B cell (primary cell): ENCODE data around the gene ELF4. TPM values are rescaled to one million over a fixed set of nuclear protein-coding genes. Genes with fewer than 3 reads are reported as not detected.
A peak's percentile ranks its signal among the peaks of the same experiment; 100 is the strongest.

Experiments
- ATAC-seq: fragments of 200-7000 bp; cut with Tn5 transposase; one replicate; pipeline ENCODE4 v1.10.0; 2021; ENCODE audit warnings: low read depth, mild to moderate bottlenecking, moderate number of reproducible peaks, moderate library complexity
- CTCF ChIA-PET: fragments of 350-600 bp; sonication (Branson Sonifier 250); formaldehyde crosslinking; loops from one replicate; lab custom pipeline; 2021; ENCODE audit warnings: antibody characterized with exemption, inconsistent platforms; lab: Charles Lee
- POLR2A ChIA-PET: fragments of 350-600 bp; sonication (Branson Sonifier 250); formaldehyde crosslinking; loops from one replicate; lab custom pipeline; 2021; ENCODE audit warnings: antibody characterized with exemption; lab: Charles Lee
- DNase-seq: peaks from one replicate; pipeline ENCODE4 v3.0.0; 2013
- H2AFZ ChIP-seq: 2 replicates; pipeline ENCODE4 v1.6.1; 2012; ENCODE audit warnings: mild to moderate bottlenecking, low read depth, low read length; ENCODE audit not compliant: insufficient read depth, poor library complexity, severe bottlenecking
- H3K27ac ChIP-seq, 2 donors: 1 replicate in 1 of 2; 2 replicates in 1 of 2; pipeline ENCODE4 v1.5.1; 2012 to 2013; ENCODE audit warnings: low read length in 2 of 2, mild to moderate bottlenecking in 2 of 2, moderate library complexity in 1 of 2
- H3K27me3 ChIP-seq, 4 experiments: fragments of 200-600 bp in 1 of 4; sonication (generic) in 1 of 4; replicated peaks in 1 of 4; 1 replicate in 2 of 4; 2 replicates in 2 of 4; pipeline versions ENCODE4 v1.6.1 to v1.7.0; 2013 to 2016; ENCODE audit warnings: low read length in 3 of 4, mild to moderate bottlenecking in 2 of 4, mixed read lengths in 1 of 4, moderate library complexity in 1 of 4; ENCODE audit not compliant: insufficient read depth in 4 of 4, control insufficient read depth in 3 of 4; ENCODE audit errors: control extremely low read depth in 1 of 4
- H3K36me3 ChIP-seq, 2 experiments: replicated peaks in 1 of 2; 1 replicate in 1 of 2; 2 replicates in 1 of 2; pipeline versions ENCODE4 v1.6.1 to v1.7.1; 2013; ENCODE audit warnings: low read length in 1 of 2; ENCODE audit not compliant: insufficient read depth in 2 of 2, control insufficient read depth in 1 of 2; ENCODE audit errors: control extremely low read depth in 1 of 2, extremely low read depth in 1 of 2
- H3K4me1 ChIP-seq, 2 donors: fragments of 200-600 bp in 1 of 2; sonication (generic) in 1 of 2; 1 replicate in 1 of 2; 2 replicates in 1 of 2; pipeline versions ENCODE4 v1.5.1 to v1.6.1; 2013 to 2017; ENCODE audit warnings: low read length in 2 of 2; ENCODE audit not compliant: control insufficient read depth in 2 of 2, insufficient read depth in 2 of 2
- H3K4me2 ChIP-seq: replicated peaks from 2 replicates; pipeline ENCODE3; 2012; ENCODE audit warnings: mild to moderate bottlenecking, low read depth, low read length; ENCODE audit not compliant: poor library complexity, severe bottlenecking
- H3K4me3 ChIP-seq, 5 experiments: fragments of 200-600 bp in 1 of 5; sonication (generic) in 1 of 5; 1 replicate in 3 of 5; 2 replicates in 2 of 5; pipeline versions ENCODE4 v1.5.1 to v1.7.0; 2011 to 2016; ENCODE audit warnings: low read length in 4 of 5, mild to moderate bottlenecking in 4 of 5, low read depth in 2 of 5, control low read depth in 1 of 5, moderate library complexity in 1 of 5; ENCODE audit not compliant: insufficient read depth in 1 of 5; ENCODE audit errors: control extremely low read depth in 1 of 5, extremely low read depth in 1 of 5
- H3K79me2 ChIP-seq: fragments of 200-600 bp; sonication (generic); one replicate; pipeline ENCODE4 v1.6.0; 2016; ENCODE audit warnings: low read length; ENCODE audit not compliant: control insufficient read depth, insufficient read depth
- H3K9ac ChIP-seq: fragments of 200-600 bp; sonication (generic); 2 replicates; pipeline ENCODE4 v1.6.1; 2017; ENCODE audit warnings: mild to moderate bottlenecking, low read length, moderate library complexity
- H3K9me3 ChIP-seq, 3 donors: one replicate each; pipeline versions ENCODE4 v1.6.1 to v1.7.1; 2013; ENCODE audit warnings: low read length in 2 of 3; ENCODE audit not compliant: control insufficient read depth in 2 of 3, insufficient read depth in 1 of 3; ENCODE audit errors: control extremely low read depth in 1 of 3
- H4K20me1 ChIP-seq: 2 replicates; pipeline ENCODE4 v1.6.0; 2012; ENCODE audit warnings: mild to moderate bottlenecking, low read length; ENCODE audit not compliant: insufficient read depth, control insufficient read depth, poor library complexity, severe bottlenecking
- H3K27ac Mint-ChIP-seq: one replicate; pipeline ENCODE4 v1.8.0; 2021; ENCODE audit warnings: mixed read lengths
- H3K27me3 Mint-ChIP-seq: one replicate; pipeline ENCODE4 v1.8.0; 2021; ENCODE audit warnings: mixed read lengths
- H3K4me1 Mint-ChIP-seq: one replicate; pipeline ENCODE4 v1.8.0; 2021; ENCODE audit warnings: mixed read lengths
- H3K4me3 Mint-ChIP-seq: one replicate; pipeline ENCODE4 v1.8.0; 2021; ENCODE audit warnings: mixed read lengths
- H3K9me3 Mint-ChIP-seq: one replicate; pipeline ENCODE4 v1.8.0; 2022; ENCODE audit warnings: mixed read lengths; ENCODE audit not compliant: insufficient read depth
- CTCF ChIP-seq: fragments of 200-600 bp; IDR thresholded peaks from one replicate; pipeline ENCODE4 v1.8.0; 2022; ENCODE audit warnings: antibody characterized with exemption, mild to moderate bottlenecking
- EZH2 ChIP-seq: IDR thresholded peaks from 2 replicates; pipeline ENCODE4 v1.6.1; 2012; ENCODE audit warnings: borderline replicate concordance, low read depth, mild to moderate bottlenecking, moderate library complexity, low read length; ENCODE audit not compliant: insufficient read depth, poor library complexity, severe bottlenecking
- WGBS: methylation state at CpG from one replicate; pipeline ENCODE4 v1.1.5; 2013; ENCODE audit warnings: missing lambda C conversion rate; ENCODE audit not compliant: insufficient coverage; 5-methylcytosine and 5-hydroxymethylcytosine counted together
- intact Hi-C: fragments of 100-400 bp; cut with micrococcal nuclease; formaldehyde crosslinking; loops from one replicate; pipeline ENCODE4 v1.10.0; 2022
- polyA plus RNA-seq: library from polyadenylated mRNA; depleted of rRNA; stranded (reverse); fragments of >200 nt; gene quantifications from 2 replicates; pipeline ENCODE4 v1.2.3, GENCODE V29; 2012
- total RNA-seq, 2 donors: library from RNA; stranded (reverse); fragments of 120-200 nt in 1 of 2; gene quantifications; 1 replicate in 1 of 2; 2 replicates in 1 of 2; pipeline versions ENCODE4 v1.2.3 to v1.2.4, GENCODE V29; 2013 to 2022

The ELF4 gene
- total and polyA plus RNA-seq, 2 donors (not counting 1 experiment from before 2014, with no cell fraction given), result 24.7 to 26.3 TPM

- Mint-ChIP-seq H3K9me3 (no peaks in the 10 kb centered on the region), H3K4me1 (peaks cover 51% of the 10 kb centered on the region), H3K27me3 (no peaks in the 10 kb centered on the region), H3K27ac (no peak overlapping the region), H3K4me3 (no peak overlapping the region)
- peaks cover 42 to 50% of the 10 kb centered on the region in 2 donors for H3K4me1 ChIP-seq
- H3K9ac ChIP-seq, result no peak overlapping the region
- ChIA-PET POLR2A (interaction anchor here (1.7 to 1.9 kb wide), 2 partner anchors 30 to 40 kb away, joined by 5 to 7 read pairs; no protein-coding TSS in a partner anchor), CTCF (interaction anchor here (0.8 to 6.6 kb wide), 18 partner anchors 9 to 836 kb away, joined by 3 to 164 read pairs (median 8); partner anchors contain the start of genes AIFM1 and RAB33A)
- H3K4me3 ChIP-seq, result no peak overlapping the region
- DNase-seq, result no peak
- WGBS, result 100% methylated on average over 2 of the region's 7 CpGs
- TF ChIP-seq CTCF, result no peak
- no peak for TF ChIP-seq EZH2
- H3K79me2 ChIP-seq, result peaks cover 31% of the 10 kb centered on the region
- ATAC-seq, result no peak
- H2AFZ ChIP-seq, result no peak overlapping the region
- H3K36me3 ChIP-seq, result peaks cover 0 to 7% of the 10 kb centered on the region in 2 experiments
- peak overlapping the region in 1 of 2 donors; percentile 74 for H3K27ac ChIP-seq
- no peaks in the 10 kb centered on the region for H3K9me3 ChIP-seq
- H3K4me2 ChIP-seq, result no peak overlapping the region
- intact Hi-C loops, result loop anchor here (5.0 kb wide), 1 partner anchor 86 kb away; the partner anchor contains the start of gene AIFM1
- no peaks in the 10 kb centered on the region for H3K27me3 ChIP-seq
- H4K20me1 ChIP-seq, result no peaks in the 10 kb centered on the region
Measured at GRCh38 chrX:130080791-130081367, 29.4 kb downstream of the ELF4 start.

GRCh38 chrX:130079824-130080406, 30.4 kb downstream of the ELF4 start:
- Histone ChIP-seq H3K36me3 (peaks cover 0 to 7% of the 10 kb centered on the region in 2 experiments), H3K79me2 (peaks cover 27% of the 10 kb centered on the region), H3K9me3 (no peaks in the 10 kb centered on the region), H4K20me1 (no peaks in the 10 kb centered on the region), H3K9ac (no peak overlapping the region), H3K4me3 (no peak overlapping the region), H2AFZ (no peak overlapping the region), H3K4me1 (peaks cover 32 to 40% of the 10 kb centered on the region in 2 donors), H3K4me2 (no peak overlapping the region), H3K27ac (no peak overlapping the region), H3K27me3 (no peaks in the 10 kb centered on the region)
- Mint-ChIP-seq H3K27me3 (no peaks in the 10 kb centered on the region), H3K4me3 (no peak overlapping the region), H3K27ac (peak overlapping the region; percentile 47), H3K9me3 (no peaks in the 10 kb centered on the region), H3K4me1 (peaks cover 41% of the 10 kb centered on the region)
- POLR2A ChIA-PET, result no interaction called here
- TF ChIP-seq CTCF (peak; percentile 72), EZH2 (no peak)
- CTCF ChIA-PET, result interaction anchor here (0.5 to 6.6 kb wide), 27 partner anchors 12 to 837 kb away, joined by 3 to 164 read pairs (median 6); partner anchors contain the start of genes AIFM1 and RAB33A
- no peak for ATAC-seq
- DNase-seq, result peak; percentile 69
- no CpG with 5 or more reads among the region's 9 CpGs for WGBS
- intact Hi-C loops, result loop anchor here (1.0 to 5.0 kb wide), 2 partner anchors 87 to 112 kb away; partner anchors contain the start of gene AIFM1
